ENCODE results near the gene UGT1A4. TPM values are rescaled to one million over a fixed set of nuclear protein-coding genes. Genes with fewer than 3 reads are reported as not detected.

The UGT1A4 gene
- polyA plus RNA-seq, 3 donors, result not detected

- no peaks in the 10 kb centered on the region for H4K20me1 ChIP-seq (ENCODE audit: insufficient read depth, low read length)
- no peaks in the 10 kb centered on the region for H3K36me3 Mint-ChIP-seq
- H3K9me3 Mint-ChIP-seq, result peaks cover 13 to 30% (median 16%) of the 10 kb centered on the region in 7 donors
- WGBS (ENCODE audit: insufficient coverage), result 100% methylated on average over 2 of the region's 5 CpGs
- no peak overlapping the region for H3K4me3 ChIP-seq (replicated peaks in 1 of 3; ENCODE audit: low read depth in 2 of 3, low read length in 3 of 3)
- no peak for TF ChIP-seq CTCF (IDR thresholded peaks at IDR 0.05)
- DNase-seq, result no peak
- H3K27ac ChIP-seq (ENCODE audit: low read depth in 1 of 2, low read length in 2 of 2), result no peak overlapping the region
- H3K4me1 Mint-ChIP-seq, result no peaks in the 10 kb centered on the region
- no peak overlapping the region for H2AFZ ChIP-seq (ENCODE audit: insufficient read depth, low read depth, low read length, poor library complexity, severe bottlenecking)
- H3K9ac ChIP-seq (ENCODE audit: insufficient read depth, low read length, poor library complexity, severe bottlenecking), result no peak overlapping the region
- peaks cover 2 to 6% (median 6%) of the 10 kb centered on the region in 3 donors for H3K27me3 Mint-ChIP-seq (ENCODE audit: low read depth in 3 of 3)
- no peaks in the 10 kb centered on the region for H3K79me2 ChIP-seq (ENCODE audit: insufficient read depth, low read length)
- no peaks in the 10 kb centered on the region for H3K27me3 ChIP-seq (ENCODE audit: control insufficient read depth in 2 of 2, insufficient read depth in 2 of 2, low read length in 2 of 2)
- intact Hi-C loops (cut with micrococcal nuclease), result no loop called here
- no peaks in the 10 kb centered on the region for H3K36me3 ChIP-seq (replicated peaks in 1 of 2; ENCODE audit: control insufficient read depth in 1 of 2, insufficient read depth in 2 of 2, low read length in 2 of 2)
- H3K4me3 Mint-ChIP-seq, result no peak overlapping the region
- no peak overlapping the region for H3K4me2 ChIP-seq (replicated peaks; ENCODE audit: extremely low read depth, low read length, poor library complexity, severe bottlenecking)
- no peak overlapping the region for H3K27ac Mint-ChIP-seq
- H3K9me3 ChIP-seq (replicated peaks in 1 of 2; ENCODE audit: control insufficient read depth in 1 of 2, insufficient read depth in 1 of 2, low read length in 2 of 2), result peaks cover 14 to 19% of the 10 kb centered on the region in 2 donors
- H3K4me1 ChIP-seq (ENCODE audit: control insufficient read depth in 1 of 2, insufficient read depth in 2 of 2, low read length in 2 of 2), result no peaks in the 10 kb centered on the region
These were observed 55.3 kb downstream of the UGT1A4 start for GRCh38 chr2:233773854-233774253.

GRCh38 chr2:233775414-233775813 is 56.9 kb downstream of the UGT1A4 start:
- 100% methylated on average over 4 of the region's 6 CpGs for WGBS (ENCODE audit: insufficient coverage)
- Histone ChIP-seq H3K9ac (ENCODE audit: insufficient read depth, low read length, poor library complexity, severe bottlenecking) (no peak overlapping the region), H3K9me3 (replicated peaks in 1 of 2; ENCODE audit: control insufficient read depth in 1 of 2, insufficient read depth in 1 of 2, low read length in 2 of 2) (peaks cover 14 to 22% of the 10 kb centered on the region in 2 donors), H3K4me1 (ENCODE audit: control insufficient read depth in 1 of 2, insufficient read depth in 2 of 2, low read length in 2 of 2) (no peaks in the 10 kb centered on the region), H3K27ac (ENCODE audit: low read depth in 1 of 2, low read length in 2 of 2) (no peak overlapping the region), H4K20me1 (ENCODE audit: insufficient read depth, low read length) (no peaks in the 10 kb centered on the region), H3K27me3 (ENCODE audit: control insufficient read depth in 2 of 2, insufficient read depth in 2 of 2, low read length in 2 of 2) (no peaks in the 10 kb centered on the region), H3K79me2 (ENCODE audit: insufficient read depth, low read length) (no peaks in the 10 kb centered on the region), H3K4me3 (replicated peaks in 1 of 3; ENCODE audit: low read depth in 2 of 3, low read length in 3 of 3) (no peak overlapping the region), H3K4me2 (replicated peaks; ENCODE audit: extremely low read depth, low read length, poor library complexity, severe bottlenecking) (no peak overlapping the region), H3K36me3 (replicated peaks in 1 of 2; ENCODE audit: control insufficient read depth in 1 of 2, insufficient read depth in 2 of 2, low read length in 2 of 2) (no peaks in the 10 kb centered on the region), H2AFZ (ENCODE audit: insufficient read depth, low read depth, low read length, poor library complexity, severe bottlenecking) (no peak overlapping the region)
- intact Hi-C loops (cut with micrococcal nuclease), result no loop called here
- no peak overlapping the region for H3K27ac Mint-ChIP-seq
- H3K36me3 Mint-ChIP-seq, result no peaks in the 10 kb centered on the region
- DNase-seq, result no peak
- no peak for TF ChIP-seq CTCF (IDR thresholded peaks at IDR 0.05)
- peaks cover 13 to 43% (median 18%) of the 10 kb centered on the region in 7 donors for H3K9me3 Mint-ChIP-seq
- no peaks in the 10 kb centered on the region for H3K4me1 Mint-ChIP-seq
- peaks cover 0 to 6% (median 3%) of the 10 kb centered on the region in 3 donors for H3K27me3 Mint-ChIP-seq (ENCODE audit: low read depth in 3 of 3)
- no peak overlapping the region for H3K4me3 Mint-ChIP-seq

All from CD14-positive monocyte (primary cell).